K562 treated with DMSO at 1 percent for 12 hours (cell line): ENCODE measurements around the gene ZNF141. TPM values are rescaled to one million over a fixed set of nuclear protein-coding genes. Genes with fewer than 3 reads are reported as not detected.

Experiments used
- total RNA-seq: library from RNA; unstranded; fragments of 300-600 nt; gene quantifications from 2 replicates; pipeline ENCODE4 v1.2.3, GENCODE V29; 2022; ENCODE audit not compliant: insufficient read depth

The ZNF141 gene
- total RNA-seq = not detected in 2 replicates

GRCh38 chr4:337143-337931 lies at the start of gene ZNF141:
Gene ZNF141, plus strand, starts transcription at chr4:337814. Its CDS starts 170 bp downstream, at chr4:337984.

GRCh38 chr4:304969-305680 lies 32.5 kb upstream of the ZNF141 start, which contains the start of gene ZNF732:
Gene ZNF732, minus strand, starts transcription at chr4:305474. Its CDS starts 164 bp downstream, at chr4:305310.

Other genes with a start within 250 kb of the ZNF141 start
- gene ZNF718, start 213.3 kb upstream of the ZNF141 start, total RNA-seq = 3.8 and 5.8 TPM in 2 replicates
- 0.28 TPM in 1 of 2 replicates, not detected in the other for gene ZNF732, start 32.3 kb upstream of the ZNF141 start, total RNA-seq
- gene ZNF721, start 161.3 kb downstream of the ZNF141 start, total RNA-seq = 12.2 and 24.1 TPM in 2 replicates
- gene PIGG, start 161.4 kb downstream of the ZNF141 start, total RNA-seq = 17.4 and 43.6 TPM in 2 replicates
- not detected in 2 replicates for gene TMEM271, start 238.5 kb downstream of the ZNF141 start, total RNA-seq